HEK293 (cell line): ENCODE measurements around the gene OSBPL10.

Source experiments
- CTCF ChIA-PET: fragments of 350-600 bp; formaldehyde crosslinking; extraction: SDS; loops from one replicate; lab custom pipeline; 2021; ENCODE audit warnings: antibody characterized with exemption; lab: Yijun Ruan, JAX
- POLR2A ChIA-PET: fragments of 300-600 bp; formaldehyde crosslinking; extraction: SDS; loops from one replicate; lab custom pipeline; 2020; ENCODE audit warnings: antibody characterized with exemption, inconsistent platforms; lab: Yijun Ruan, JAX
- H3K27ac ChIP-seq: fragments of 200-500 bp; sonication (Bioruptor generic); 2 replicates; pipeline ENCODE4 v1.5.1; 2014; ENCODE audit warnings: low read depth, low read length, control low read depth, inconsistent platforms; ENCODE audit errors: extremely low read depth
- H3K36me3 ChIP-seq, 2 experiments: fragments of 200-500 bp in 1 of 2; sonication (Bioruptor generic) in 1 of 2; 1 replicate in 1 of 2; 2 replicates in 1 of 2; pipeline ENCODE4 v1.5.1; 2014 to 2017; ENCODE audit warnings: inconsistent platforms in 2 of 2, low read length in 2 of 2; ENCODE audit not compliant: control insufficient read depth in 2 of 2, insufficient read depth in 1 of 2
- H3K4me1 ChIP-seq: fragments of 200-500 bp; sonication (Bioruptor generic); 2 replicates; pipeline ENCODE4 v1.5.1; 2014; ENCODE audit warnings: mild to moderate bottlenecking, low read length, inconsistent platforms; ENCODE audit not compliant: control insufficient read depth, insufficient read depth
- H3K4me3 ChIP-seq: 2 replicates; pipeline ENCODE4 v1.5.1; 2011; ENCODE audit warnings: low read depth, mild to moderate bottlenecking, control low read depth, low read length, moderate library complexity
- H3K9me3 ChIP-seq: fragments of 200-500 bp; sonication (Bioruptor generic); 2 replicates; pipeline ENCODE4 v1.5.1; 2014; ENCODE audit warnings: low read depth, low read length, inconsistent platforms; ENCODE audit not compliant: control insufficient read depth, insufficient read depth
- HOXA7 ChIP-seq: sonication (generic); formaldehyde crosslinking; IDR thresholded peaks from 2 replicates; pipeline ENCODE4 v1.8.1; 2022; ENCODE audit warnings: missing genetic modification reagents, borderline replicate concordance
- KLF10 ChIP-seq: fragments of 450-650 bp; IDR thresholded peaks from 2 replicates; pipeline ENCODE4 v1.5.1; 2018; ENCODE audit warnings: missing biosample characterization, mild to moderate bottlenecking, missing genetic modification characterization
- KLF8 ChIP-seq: fragments of 450-650 bp; formaldehyde crosslinking; IDR thresholded peaks from 2 replicates; pipeline ENCODE4 v1.5.1; 2016; ENCODE audit warnings: missing biosample characterization, missing genetic modification characterization
- KLF9 ChIP-seq: fragments of 450-650 bp; formaldehyde crosslinking; IDR thresholded peaks from 2 replicates; pipeline ENCODE4 v1.5.1; 2016; ENCODE audit warnings: missing biosample characterization, missing genetic modification characterization, low read depth
- MEIS1 ChIP-seq: sonication (generic); formaldehyde crosslinking; IDR thresholded peaks from 2 replicates; pipeline ENCODE4 v1.8.1; 2022; ENCODE audit warnings: missing genetic modification reagents, mild to moderate bottlenecking, borderline replicate concordance
- MYNN ChIP-seq: fragments of 450-650 bp; formaldehyde crosslinking; IDR thresholded peaks from 2 replicates; pipeline ENCODE4 v1.5.1; 2016; ENCODE audit warnings: missing biosample characterization, missing genetic modification characterization, borderline replicate concordance
- OVOL3 ChIP-seq: fragments of 450-650 bp; formaldehyde crosslinking; IDR thresholded peaks from 2 replicates; pipeline ENCODE4 v1.5.1; 2016; ENCODE audit warnings: missing biosample characterization, missing genetic modification characterization
- RBAK ChIP-seq: fragments of 450-650 bp; formaldehyde crosslinking; IDR thresholded peaks from 2 replicates; pipeline ENCODE4 v1.5.1; 2016; ENCODE audit warnings: missing biosample characterization, missing genetic modification characterization
- REST ChIP-seq: fragments of 450-650 bp; formaldehyde crosslinking; IDR thresholded peaks from 2 replicates; pipeline ENCODE4 v1.5.1; 2016; ENCODE audit warnings: missing biosample characterization, missing genetic modification characterization
- TCF7L2 ChIP-seq: IDR thresholded peaks from 2 replicates; pipeline ENCODE4 v1.6.1; 2011; ENCODE audit warnings: low read depth, mild to moderate bottlenecking, inconsistent platforms, low read length, moderate library complexity, borderline replicate concordance
- ZBTB48 ChIP-seq: fragments of 450-650 bp; formaldehyde crosslinking; IDR thresholded peaks from 2 replicates; pipeline ENCODE4 v1.5.1; 2016; ENCODE audit warnings: missing biosample characterization, missing genetic modification characterization
- ZFHX2 ChIP-seq: fragments of 450-650 bp; formaldehyde crosslinking; conservative IDR thresholded peaks from 2 replicates; pipeline ENCODE4 v1.5.1; 2016; ENCODE audit warnings: missing biosample characterization, missing genetic modification characterization
- ZFP3 ChIP-seq: fragments of 450-650 bp; formaldehyde crosslinking; IDR thresholded peaks from 2 replicates; pipeline ENCODE4 v1.5.1; 2016; ENCODE audit warnings: low read depth, missing biosample characterization, missing genetic modification characterization
- ZNF121 ChIP-seq: fragments of 450-650 bp; formaldehyde crosslinking; IDR thresholded peaks from 2 replicates; pipeline ENCODE4 v1.5.1; 2016; ENCODE audit warnings: missing biosample characterization, missing genetic modification characterization
- ZNF146 ChIP-seq: fragments of 450-650 bp; formaldehyde crosslinking; IDR thresholded peaks from 2 replicates; pipeline ENCODE4 v1.5.1; 2016; ENCODE audit warnings: missing biosample characterization, missing genetic modification characterization
- ZNF155 ChIP-seq: fragments of 450-650 bp; formaldehyde crosslinking; IDR thresholded peaks from 2 replicates; pipeline ENCODE4 v1.5.1; 2016; ENCODE audit warnings: missing biosample characterization, missing genetic modification characterization
- ZNF221 ChIP-seq: fragments of 450-650 bp; formaldehyde crosslinking; IDR thresholded peaks from 2 replicates; pipeline ENCODE4 v1.5.1; 2017; ENCODE audit warnings: missing biosample characterization, missing genetic modification characterization, borderline replicate concordance
- ZNF23 ChIP-seq: fragments of 450-650 bp; formaldehyde crosslinking; IDR thresholded peaks from 2 replicates; pipeline ENCODE4 v1.5.1; 2016; ENCODE audit warnings: missing biosample characterization, missing genetic modification characterization, borderline replicate concordance
- ZNF248 ChIP-seq: fragments of 450-650 bp; formaldehyde crosslinking; IDR thresholded peaks from 2 replicates; pipeline ENCODE4 v1.5.1; 2017; ENCODE audit warnings: missing biosample characterization, missing genetic modification characterization
- ZNF266 ChIP-seq: fragments of 450-650 bp; formaldehyde crosslinking; IDR thresholded peaks from 2 replicates; pipeline ENCODE4 v1.5.1; 2016; ENCODE audit warnings: missing biosample characterization, missing genetic modification characterization, low read depth
- ZNF350 ChIP-seq: fragments of 450-650 bp; formaldehyde crosslinking; IDR thresholded peaks from 2 replicates; pipeline ENCODE4 v1.5.0; 2017; ENCODE audit warnings: missing biosample characterization, mild to moderate bottlenecking, missing genetic modification characterization
- ZNF366 ChIP-seq: fragments of 450-650 bp; formaldehyde crosslinking; conservative IDR thresholded peaks from 2 replicates; pipeline ENCODE4 v1.5.1; 2016; ENCODE audit warnings: missing biosample characterization, missing genetic modification characterization
- ZNF394 ChIP-seq: fragments of 450-650 bp; formaldehyde crosslinking; IDR thresholded peaks from 2 replicates; pipeline ENCODE4 v1.5.1; 2016; ENCODE audit warnings: missing biosample characterization, missing genetic modification characterization, mild to moderate bottlenecking, moderate library complexity, borderline replicate concordance
- ZNF416 ChIP-seq: fragments of 450-650 bp; formaldehyde crosslinking; IDR thresholded peaks from 2 replicates; pipeline ENCODE4 v1.5.1; 2016; ENCODE audit warnings: missing biosample characterization, missing genetic modification characterization
- ZNF423 ChIP-seq: fragments of 450-650 bp; formaldehyde crosslinking; IDR thresholded peaks from 2 replicates; pipeline ENCODE4 v1.5.1; 2016; ENCODE audit warnings: missing biosample characterization, missing genetic modification characterization
- ZNF571 ChIP-seq: fragments of 450-650 bp; formaldehyde crosslinking; IDR thresholded peaks from 2 replicates; pipeline ENCODE4 v1.5.0; 2017; ENCODE audit warnings: missing biosample characterization, missing genetic modification characterization
- ZNF585B ChIP-seq: fragments of 450-650 bp; formaldehyde crosslinking; IDR thresholded peaks from 2 replicates; pipeline ENCODE4 v1.5.1; 2016; ENCODE audit warnings: missing biosample characterization, missing genetic modification characterization
- ZNF610 ChIP-seq: fragments of 450-650 bp; formaldehyde crosslinking; IDR thresholded peaks from 2 replicates; pipeline ENCODE4 v1.5.1; 2016; ENCODE audit warnings: missing biosample characterization, missing genetic modification characterization, borderline replicate concordance
- ZNF629 ChIP-seq: fragments of 450-650 bp; formaldehyde crosslinking; IDR thresholded peaks from 2 replicates; pipeline ENCODE4 v1.5.1; 2017; ENCODE audit warnings: missing biosample characterization, missing genetic modification characterization
- ZNF654 ChIP-seq: fragments of 450-650 bp; formaldehyde crosslinking; IDR thresholded peaks from 2 replicates; pipeline ENCODE4 v1.5.1; 2016; ENCODE audit warnings: low read depth, missing biosample characterization, missing genetic modification characterization
- ZNF660 ChIP-seq: fragments of 450-650 bp; IDR thresholded peaks from 2 replicates; pipeline ENCODE4 v1.5.1; 2018; ENCODE audit warnings: missing biosample characterization, mild to moderate bottlenecking, missing genetic modification characterization
- TF ChIP-seq, protein P1 (sequence below): fragments of 450-650 bp; IDR thresholded peaks from 2 replicates; pipeline ENCODE4 v1.5.1; 2018; ENCODE audit warnings: missing biosample characterization, missing genetic modification characterization

The OSBPL10 gene

GRCh38 chr3:31959251-31959650, 21.8 kb downstream of the OSBPL10 start:
- CTCF ChIA-PET = no interaction called here
- no peaks in the 10 kb centered on the region for H3K9me3 ChIP-seq
- no peak overlapping the region for H3K27ac ChIP-seq
- TF ChIP-seq ZNF146 (tag by site-specific recombination) (no peak), MYNN (tag by site-specific recombination) (no peak), ZNF654 (tag by site-specific recombination) (no peak)
- peaks cover 14% of the 10 kb centered on the region for H3K4me1 ChIP-seq
- no peak overlapping the region for H3K4me3 ChIP-seq
- POLR2A ChIA-PET = no interaction called here
- no peaks in the 10 kb centered on the region for H3K36me3 ChIP-seq

GRCh38 chr3:31958701-31959152, 22.3 kb downstream of the OSBPL10 start:
- POLR2A ChIA-PET = no interaction called here

DNA sequence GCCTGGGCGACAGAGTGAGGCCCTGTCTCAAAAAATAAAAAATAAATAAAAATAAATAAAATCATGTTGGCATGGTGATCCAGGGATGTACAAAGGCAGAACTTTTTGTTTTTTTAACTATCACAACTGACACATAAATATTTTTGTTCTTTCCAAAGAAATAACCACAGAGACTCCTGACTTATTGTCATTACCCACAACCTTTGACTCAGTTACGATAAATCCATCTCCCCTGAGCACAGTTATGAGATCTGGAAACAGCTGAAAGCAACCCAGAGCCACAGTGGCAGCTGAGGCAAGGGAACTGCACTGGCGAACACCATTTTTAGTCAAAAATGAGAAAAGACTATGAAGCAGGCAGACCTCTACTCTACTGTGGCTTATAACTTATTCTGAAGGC, 24.0 kb downstream of the OSBPL10 start:
- H3K4me3 ChIP-seq = no peak overlapping the region
- POLR2A ChIA-PET = no interaction called here
- TF ChIP-seq ZNF610 = no peak
- no peak for TF ChIP-seq ZNF350
- TF ChIP-seq ZNF366 (tag by site-specific recombination) = no peak
- no peak for TF ChIP-seq ZFP3
- TF ChIP-seq HOXA7 (CRISPR knock-in tag) = no peak
- TF ChIP-seq REST (tag by site-specific recombination) = no peak
- no peak for TF ChIP-seq ZNF155 (tag by site-specific recombination)
- TF ChIP-seq ZNF416 (tag by site-specific recombination) = no peak
- TF ChIP-seq ZNF423 (tag by site-specific recombination) = no peak
- no peak for TF ChIP-seq ZBTB48
- TF ChIP-seq ZNF221 (tag by site-specific recombination) = no peak
- no peak for TF ChIP-seq ZNF248 (tag by site-specific recombination)
- TF ChIP-seq MEIS1 (CRISPR knock-in tag) = no peak
- no peak for TF ChIP-seq KLF8 (tag by site-specific recombination)
- TF ChIP-seq ZNF23 (tag by site-specific recombination) = no peak
- TF ChIP-seq ZNF571 (tag by site-specific recombination) = no peak
- no peak for TF ChIP-seq ZNF629 (tag by site-specific recombination)
- TF ChIP-seq OVOL3 (tag by site-specific recombination) = no peak
- TF ChIP-seq, all 188 proteins: peak for 0
- no peaks in the 10 kb centered on the region for H3K9me3 ChIP-seq
- peaks cover 14% of the 10 kb centered on the region for H3K4me1 ChIP-seq
- CTCF ChIA-PET = interaction anchor here (0.6 kb wide), 1 partner anchor 223 kb away, joined by 3 read pairs; no protein-coding TSS in a partner anchor
- H3K27ac ChIP-seq = no peak overlapping the region
- no peaks in the 10 kb centered on the region for H3K36me3 ChIP-seq

More at GRCh38 chr3:31958701-31959152, 22.3 kb downstream of the OSBPL10 start:
- H3K4me3 ChIP-seq = no peak overlapping the region
- TF ChIP-seq KLF9 (no peak), ZNF585B (tag by site-specific recombination) (no peak), ZNF394 (tag by site-specific recombination) (no peak), RBAK (no peak), KLF10 (no peak), ZFHX2 (tag by site-specific recombination) (no peak), TCF7L2 (no peak), ZNF121 (tag by site-specific recombination) (no peak), ZNF660 (tag by site-specific recombination) (no peak), ZNF266 (tag by site-specific recombination) (no peak)
- TF ChIP-seq, protein P1, sequence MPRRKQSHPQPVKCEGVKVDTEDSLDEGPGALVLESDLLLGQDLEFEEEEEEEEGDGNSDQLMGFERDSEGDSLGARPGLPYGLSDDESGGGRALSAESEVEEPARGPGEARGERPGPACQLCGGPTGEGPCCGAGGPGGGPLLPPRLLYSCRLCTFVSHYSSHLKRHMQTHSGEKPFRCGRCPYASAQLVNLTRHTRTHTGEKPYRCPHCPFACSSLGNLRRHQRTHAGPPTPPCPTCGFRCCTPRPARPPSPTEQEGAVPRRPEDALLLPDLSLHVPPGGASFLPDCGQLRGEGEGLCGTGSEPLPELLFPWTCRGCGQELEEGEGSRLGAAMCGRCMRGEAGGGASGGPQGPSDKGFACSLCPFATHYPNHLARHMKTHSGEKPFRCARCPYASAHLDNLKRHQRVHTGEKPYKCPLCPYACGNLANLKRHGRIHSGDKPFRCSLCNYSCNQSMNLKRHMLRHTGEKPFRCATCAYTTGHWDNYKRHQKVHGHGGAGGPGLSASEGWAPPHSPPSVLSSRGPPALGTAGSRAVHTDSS (tag by site-specific recombination) = no peak
- no peaks in the 10 kb centered on the region for H3K9me3 ChIP-seq
- CTCF ChIA-PET = no interaction called here
- no peak overlapping the region for H3K27ac ChIP-seq
- peaks cover 14% of the 10 kb centered on the region for H3K4me1 ChIP-seq
- no peaks in the 10 kb centered on the region for H3K36me3 ChIP-seq
